COLO668 (cell line): ENCODE results near the gene EMC10.
"Not testable (repeated sequence)": the region's sequence is repeated elsewhere in the genome, so short reads cannot be mapped to it uniquely, and the experiment has no call there.

Experiments used
- DNase-seq: peaks from one replicate; lab custom pipeline; 2025; ENCODE audit not compliant: unreplicated experiment; lab: John Stamatoyannopoulos, UW

The EMC10 gene

DNA sequence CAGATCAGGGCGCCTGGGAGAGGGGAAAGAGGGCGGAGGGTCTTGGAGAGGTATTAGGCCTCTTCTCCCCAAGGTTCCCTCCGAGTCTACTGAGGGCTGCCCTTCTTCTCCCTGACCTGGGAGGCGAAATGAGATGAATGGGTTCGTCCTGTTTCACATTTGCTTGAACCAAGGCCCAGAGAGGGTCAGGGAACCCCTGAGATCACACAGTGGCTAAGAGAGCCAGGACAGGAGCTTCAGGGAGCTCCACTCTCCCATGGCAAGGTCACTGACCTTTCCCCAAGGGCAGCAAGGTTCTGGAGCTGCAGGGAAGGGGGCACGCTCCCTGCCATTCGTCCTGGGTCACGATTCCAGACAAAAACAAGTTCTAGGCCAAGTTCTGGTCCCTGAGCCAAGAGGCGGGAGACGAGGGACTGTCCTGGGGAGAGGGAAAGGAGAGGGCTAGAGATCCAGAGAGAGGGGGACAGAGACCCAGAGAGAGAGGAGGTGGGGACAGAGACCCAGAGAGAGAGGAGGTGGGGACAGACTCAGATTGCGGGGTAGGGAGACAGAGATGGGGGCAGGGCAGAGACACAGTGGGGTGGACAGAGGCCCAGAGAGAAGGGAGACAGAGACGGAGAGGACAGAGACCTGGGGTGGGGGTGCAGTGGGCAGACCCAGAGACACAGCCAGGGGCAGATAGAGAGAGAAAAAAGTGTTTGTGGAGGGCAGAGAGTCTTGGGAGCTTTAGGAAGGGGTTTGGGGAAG, 36.9 kb downstream of the EMC10 start:
- DNase-seq = no peak

DNA sequence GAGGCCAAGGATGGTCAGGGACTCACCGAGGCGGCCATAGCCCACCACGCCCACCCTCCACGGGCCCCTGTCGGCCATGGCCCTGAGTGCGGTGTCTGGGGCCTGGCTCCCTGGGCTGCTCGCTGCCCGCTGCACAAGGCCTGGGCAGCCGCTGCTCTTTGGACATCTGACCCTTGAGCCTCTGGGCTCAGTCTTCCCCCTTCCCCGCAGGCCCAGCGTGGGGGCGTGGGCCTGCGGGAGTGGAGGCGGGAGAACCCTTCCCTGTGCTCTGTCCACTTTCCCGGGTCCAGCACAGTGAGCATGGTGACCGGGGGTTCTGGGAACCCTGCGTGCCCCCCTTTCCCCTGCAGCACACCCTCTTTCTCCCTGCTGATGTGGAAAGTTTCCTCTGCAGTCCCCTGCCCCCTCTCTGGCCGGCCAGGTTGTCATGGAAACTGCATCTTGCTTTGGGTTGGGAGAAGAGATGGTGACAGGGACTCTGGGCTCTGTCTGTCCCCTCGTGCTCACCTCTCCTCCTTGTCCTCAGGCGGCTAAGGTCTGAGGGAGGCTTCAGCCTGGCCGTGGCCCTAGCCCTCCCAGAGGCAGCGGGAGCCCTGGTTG, 37.5 kb downstream of the EMC10 start, which contains the start of gene ASPDH:
TSS of gene ASPDH (minus strand) at position 168 of the 600 bp plus-strand sequence. CDS start at position 78, 90 bp downstream.
- DNase-seq = no peak

DNA sequence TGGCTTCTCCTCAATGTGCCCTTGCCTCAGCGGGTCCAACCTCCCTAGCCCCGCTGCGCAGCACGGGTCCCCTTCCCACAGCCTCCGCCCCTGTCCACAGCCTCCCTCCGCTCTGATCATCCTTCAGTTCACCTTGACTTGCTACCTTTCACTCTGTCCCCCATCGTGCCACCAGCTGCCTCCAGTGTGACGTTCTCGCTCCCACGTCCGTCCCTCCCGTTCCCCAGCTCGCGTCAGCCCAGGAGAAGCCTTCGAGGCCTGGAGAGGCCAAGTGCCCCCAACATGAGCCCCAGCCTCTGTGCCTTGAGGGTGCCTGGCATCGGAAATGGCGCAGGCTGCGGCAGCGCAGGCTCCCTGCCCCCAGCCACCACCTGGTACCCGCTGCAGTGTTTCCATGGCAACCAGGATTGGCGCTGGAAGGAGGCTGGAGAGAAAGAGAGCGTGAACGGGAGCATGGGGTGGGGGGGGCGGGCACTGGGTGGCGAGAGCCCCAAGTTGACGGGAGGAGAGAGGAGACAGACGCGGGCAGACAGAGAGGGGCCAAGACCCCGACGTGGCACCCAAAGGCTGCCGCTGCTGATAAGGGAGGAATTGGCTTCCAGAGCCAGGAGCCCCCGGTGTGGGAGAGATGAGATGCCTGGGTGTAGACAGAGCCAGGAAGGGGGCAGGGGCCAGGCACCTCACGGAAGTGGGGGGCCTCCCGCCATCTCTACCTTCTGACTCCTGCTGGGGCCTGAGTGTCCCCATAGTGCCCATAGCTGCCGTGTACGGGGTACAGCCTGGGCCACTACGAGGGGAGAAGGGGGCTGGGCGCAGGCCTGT, 38.2 kb downstream of the EMC10 start:
- peak; percentile 17 for DNase-seq

GRCh38 chr19:50515168-50515561, 38.9 kb downstream of the EMC10 start:
- DNase-seq = no peak

GRCh38 chr19:50516456-50516855, 40.1 kb downstream of the EMC10 start:
- DNase-seq = no peak

DNA sequence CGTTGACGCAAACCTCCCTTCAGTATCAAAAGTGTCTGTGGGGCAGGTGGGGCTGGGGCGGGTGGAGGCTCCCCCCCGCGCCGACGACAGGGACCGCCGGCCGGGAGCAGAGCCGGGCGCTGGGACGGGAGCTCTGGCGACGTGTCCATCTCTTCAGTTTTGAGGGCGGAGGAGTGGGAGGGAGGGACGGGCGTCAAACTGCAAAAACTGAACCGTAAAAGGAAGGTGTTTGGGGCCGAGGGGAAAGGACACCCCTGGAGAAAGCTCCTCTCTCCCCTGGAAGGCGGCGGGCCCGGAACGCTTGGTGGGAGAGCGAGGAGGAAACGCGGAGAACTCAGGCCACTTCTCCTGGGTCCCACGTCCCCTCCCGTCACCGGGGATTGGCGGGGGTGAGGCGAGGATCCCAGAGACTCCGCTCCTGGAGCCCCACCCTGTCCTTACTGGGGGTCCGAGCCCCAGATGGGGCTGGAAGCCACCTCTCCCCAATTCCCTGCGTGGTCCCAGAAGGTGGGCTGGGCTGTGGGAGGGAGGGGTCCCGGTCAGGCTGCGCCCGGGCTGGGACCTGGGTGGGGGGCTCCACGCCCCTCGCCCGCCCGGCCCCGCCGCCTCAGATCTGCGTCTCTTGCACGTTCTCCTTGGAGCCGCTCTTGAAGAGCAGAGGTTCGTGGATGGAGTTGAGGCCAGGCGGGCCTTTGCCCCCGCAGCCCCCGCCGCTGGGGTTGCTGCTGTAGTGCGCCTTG, 40.8 kb downstream of the EMC10 start:
- DNase-seq = no peak

- no peak for DNase-seq
Observed at GRCh38 chr19:50517704-50518075, 41.4 kb downstream of the EMC10 start.

- no peak for DNase-seq
Observed at GRCh38 chr19:50518091-50519005, 42.0 kb downstream of the EMC10 start.

- no peak for DNase-seq
Observed at GRCh38 chr19:50519006-50519575, 42.8 kb downstream of the EMC10 start.

- no peak for DNase-seq
Observed at GRCh38 chr19:50520822-50521465, 44.6 kb downstream of the EMC10 start.

DNA sequence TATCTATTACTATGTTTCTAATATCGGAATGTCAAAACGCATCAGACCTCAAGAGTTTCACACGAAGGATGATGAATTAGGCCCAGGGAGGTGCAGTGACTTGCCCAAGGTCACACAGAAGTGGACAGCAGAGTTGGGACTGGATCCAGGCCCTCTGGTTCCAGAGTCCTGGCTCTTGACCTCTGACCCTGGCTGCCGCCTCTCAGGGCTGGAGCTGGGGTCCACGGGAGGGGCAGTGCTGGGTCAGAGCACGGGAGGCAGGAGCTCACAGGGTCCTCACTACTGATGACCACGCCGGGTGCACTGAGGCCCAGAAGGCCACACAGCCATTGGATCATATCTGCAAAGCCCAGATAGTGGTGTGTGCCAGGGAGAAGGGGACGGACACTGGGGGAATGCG, 46.6 kb downstream of the EMC10 start:
- DNase-seq = no peak

DNA sequence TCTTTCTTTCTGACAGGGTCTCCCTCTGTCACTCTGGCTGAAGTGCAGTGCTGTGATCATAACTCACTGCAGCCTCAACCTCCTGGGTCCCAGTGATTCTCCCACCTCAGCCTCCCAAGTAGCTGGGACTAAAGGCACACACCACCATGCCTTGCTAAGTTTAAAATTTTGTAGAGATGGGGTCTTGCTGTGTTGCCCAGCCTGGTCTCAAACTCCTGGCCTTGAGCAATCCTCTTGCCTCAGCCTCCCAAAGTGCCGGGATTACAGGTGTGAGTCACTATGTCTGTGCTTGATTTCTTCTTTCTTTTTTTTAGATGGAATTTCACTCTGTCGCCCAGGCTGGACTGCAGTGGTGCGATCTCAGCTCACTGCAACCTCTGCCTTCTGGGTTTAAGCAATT, 51.7 kb downstream of the EMC10 start:
- not testable (repeated sequence) for DNase-seq

DNA sequence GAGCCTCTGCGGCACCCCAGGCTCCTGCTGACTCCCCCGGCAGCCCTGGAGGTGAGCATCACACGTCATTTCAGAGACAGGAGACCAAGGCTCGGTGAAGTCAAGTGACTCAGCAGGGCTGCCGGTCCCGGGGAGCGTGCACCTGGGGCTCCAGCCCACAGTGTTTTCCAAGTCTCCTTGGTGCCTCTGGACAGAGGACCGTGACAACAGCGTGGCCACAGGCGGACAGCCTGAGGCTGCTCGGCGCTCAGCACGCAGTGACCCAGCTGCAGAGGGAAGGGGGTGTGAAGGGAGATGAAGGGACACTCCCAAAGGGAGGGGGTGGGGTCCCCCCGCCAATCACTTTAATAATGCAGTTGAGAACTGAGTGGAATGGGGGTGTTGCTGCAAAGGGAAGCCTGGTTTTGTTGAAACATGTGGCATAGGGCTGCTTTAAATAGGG, 54.9 kb downstream of the EMC10 start:
- DNase-seq = no peak

- DNase-seq = no peak
Observed at GRCh38 chr19:50532952-50533351, 56.6 kb downstream of the EMC10 start.

GRCh38 chr19:50534478-50534877, 58.2 kb downstream of the EMC10 start:
- no peak for DNase-seq

DNA sequence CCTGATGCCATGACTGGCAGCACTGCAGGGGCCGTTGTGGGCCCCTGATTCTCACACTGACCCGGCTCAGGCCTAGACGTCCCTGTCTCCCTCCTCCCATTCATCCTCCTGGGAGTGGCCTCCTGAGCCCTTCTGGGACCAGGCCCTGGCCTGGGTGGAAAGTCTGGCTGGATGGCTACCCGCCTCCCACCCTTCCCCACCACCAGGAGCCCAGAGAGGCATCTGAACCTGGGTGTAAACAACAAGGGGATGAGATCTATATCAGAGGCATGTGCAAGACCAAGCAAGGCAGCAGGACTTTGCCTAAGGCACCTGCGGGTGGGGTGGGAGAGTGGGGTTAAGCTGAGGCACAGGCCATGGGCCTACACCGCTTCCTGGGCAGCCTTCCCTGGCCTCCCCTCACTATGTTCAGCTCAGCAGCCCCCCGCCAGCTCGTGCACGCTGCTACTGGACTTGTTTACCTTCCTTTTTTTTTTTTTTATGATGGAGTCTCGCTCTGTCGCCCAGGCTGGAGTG, 59.4 kb downstream of the EMC10 start:
- DNase-seq = no peak

DNA sequence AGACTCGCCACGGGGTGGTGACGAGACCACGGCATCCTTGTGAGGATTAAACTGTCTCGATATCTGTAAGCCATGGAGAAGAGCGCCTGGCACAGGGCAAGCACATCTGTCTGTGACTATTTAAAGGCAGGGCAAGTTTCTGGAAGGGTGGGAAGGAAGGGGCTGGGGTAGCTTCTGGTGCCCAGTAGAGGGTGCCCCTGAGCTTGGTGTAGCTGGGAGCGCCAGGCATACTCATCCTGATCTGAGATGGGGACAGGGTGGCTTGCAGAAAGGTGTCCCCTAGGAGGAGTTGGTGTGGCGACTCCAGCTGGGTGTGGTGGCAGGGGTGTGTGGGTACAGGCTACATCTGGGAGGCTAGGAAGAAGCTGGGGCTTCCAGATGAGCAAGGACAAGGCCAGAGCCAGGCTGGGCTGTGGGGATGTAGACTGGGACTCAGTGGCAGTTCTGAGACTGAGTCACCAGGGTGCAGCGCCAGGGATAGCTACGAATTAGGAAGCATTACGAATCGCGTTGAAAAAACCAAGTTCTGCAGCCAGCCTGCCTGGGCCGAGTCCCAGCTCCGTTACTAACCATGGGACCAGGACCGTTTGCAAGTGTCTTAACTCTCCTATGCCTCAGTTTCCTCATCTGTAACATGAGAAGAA, 60.5 kb downstream of the EMC10 start:
- DNase-seq = no peak

- no peak for DNase-seq
Observed at GRCh38 chr19:50537306-50537685, 61.0 kb downstream of the EMC10 start.
